K562 (cell line): Measurements from ENCODE around the gene TAF8. TPM values are rescaled to one million over a fixed set of nuclear protein-coding genes. Genes with fewer than 3 reads are reported as not detected.
A peak's percentile ranks its signal among the peaks of the same experiment; 100 is the strongest.

ENCODE experiments used
- ATF2 ChIP-seq: sonication (generic); formaldehyde crosslinking; IDR thresholded peaks from 2 replicates; pipeline ENCODE4 v1.8.1; 2022; ENCODE audit warnings: missing genetic modification reagents
- BCL6 ChIP-seq: fragments of 250-450 bp; sonication (Bioruptor Pico); IDR thresholded peaks from 2 replicates; pipeline ENCODE4 v1.4.0; 2020
- DDX20 ChIP-seq: fragments of 450-650 bp; IDR thresholded peaks from 2 replicates; pipeline ENCODE4 v1.6.1; 2016; ENCODE audit warnings: missing genetic modification characterization, low read depth, mild to moderate bottlenecking, missing compliant biosample characterization, moderate library complexity
- DIDO1 ChIP-seq: fragments of 450-650 bp; IDR thresholded peaks from 2 replicates; pipeline ENCODE4 v1.6.1; 2016; ENCODE audit warnings: low read depth, missing biosample characterization, missing genetic modification characterization
- HMG20A ChIP-seq: fragments of 450-650 bp; formaldehyde crosslinking; conservative IDR thresholded peaks from 2 replicates; pipeline ENCODE4 v1.4.0; 2020; ENCODE audit warnings: mild to moderate bottlenecking, mixed read lengths
- KDM4B ChIP-seq, 2 experiments: fragments of 450-650 bp in 1 of 2; sonication (generic) in 1 of 2; IDR thresholded peaks; 2 replicates each; pipeline ENCODE4 v1.6.1; 2016 to 2017; ENCODE audit warnings: borderline replicate concordance in 2 of 2, antibody characterized with exemption in 1 of 2, low read depth in 1 of 2, mild to moderate bottlenecking in 1 of 2
- KLF1 ChIP-seq: fragments of 450-650 bp; IDR thresholded peaks from 2 replicates; pipeline ENCODE4 v1.6.1; 2016; ENCODE audit warnings: missing genetic modification characterization, missing compliant biosample characterization
- LARP7 ChIP-seq: fragments of 450-650 bp; IDR thresholded peaks from 2 replicates; pipeline ENCODE4 v1.6.1; 2016
- MCM7 ChIP-seq, 2 experiments: fragments of 450-650 bp; IDR thresholded peaks; 2 replicates each; pipeline ENCODE4 v1.6.1; 2016 to 2018
- MECOM ChIP-seq: fragments of 250-450 bp; sonication (Bioruptor Pico); IDR thresholded peaks from 2 replicates; pipeline ENCODE4 v1.8.0; 2022; ENCODE audit warnings: inconsistent platforms
- RAD21 ChIP-seq, 2 experiments: fragments of 250-450 bp in 1 of 2; fragments of 450-650 bp in 1 of 2; sonication (Bioruptor Pico) in 1 of 2; formaldehyde crosslinking in 1 of 2; IDR thresholded peaks in 1 of 2; conservative IDR thresholded peaks in 1 of 2; 2 replicates each; pipeline versions ENCODE4 v1.4.0 to v1.8.0; 2020 to 2022; ENCODE audit warnings: mild to moderate bottlenecking in 2 of 2, moderate library complexity in 1 of 2
- RFX7 ChIP-seq: fragments of 250-450 bp; sonication (Bioruptor Pico); IDR thresholded peaks from 2 replicates; pipeline ENCODE4 v1.5.1; 2021; ENCODE audit warnings: mild to moderate bottlenecking
- SIN3A ChIP-seq, 2 experiments: fragments of 150-350 bp in 1 of 2; IDR thresholded peaks; 2 replicates each; pipeline ENCODE4 v1.6.1; 2011 to 2016; ENCODE audit warnings: borderline replicate concordance in 2 of 2, low read depth in 2 of 2, low read length in 2 of 2, mild to moderate bottlenecking in 2 of 2, moderate library complexity in 2 of 2; ENCODE audit not compliant: control insufficient read depth in 1 of 2
- SREBF2 ChIP-seq: sonication (generic); formaldehyde crosslinking; IDR thresholded peaks from 2 replicates; pipeline ENCODE4 v1.4.0; 2020; ENCODE audit warnings: mild to moderate bottlenecking, missing genetic modification reagents
- TCF3 ChIP-seq: sonication (generic); formaldehyde crosslinking; IDR thresholded peaks from 2 replicates; pipeline ENCODE4 v1.4.0; 2020; ENCODE audit warnings: mild to moderate bottlenecking, missing genetic modification reagents
- THRB ChIP-seq: fragments of 450-650 bp; formaldehyde crosslinking; conservative IDR thresholded peaks from 2 replicates; pipeline ENCODE4 v1.4.0; 2022; ENCODE audit warnings: mild to moderate bottlenecking, missing genetic modification characterization
- XRCC4 ChIP-seq: IDR thresholded peaks from one replicate; pipeline ENCODE4 v1.6.1; 2011; ENCODE audit not compliant: insufficient read depth, insufficient read length; ENCODE audit errors: extremely low read depth
- ZFP30 ChIP-seq: fragments of 250-450 bp; sonication (Bioruptor Pico); IDR thresholded peaks from 2 replicates; pipeline ENCODE4 v1.8.0; 2022; ENCODE audit warnings: moderate library complexity, mild to moderate bottlenecking, inconsistent platforms, borderline replicate concordance
- ZNF124 ChIP-seq: sonication (generic); formaldehyde crosslinking; IDR thresholded peaks from 2 replicates; pipeline ENCODE4 v1.8.1; 2022; ENCODE audit warnings: missing genetic modification reagents
- ZNF644 ChIP-seq: fragments of 200-800 bp; sonication (Bioruptor generic); IDR thresholded peaks from 2 replicates; pipeline ENCODE4 v1.6.1; 2016; ENCODE audit warnings: low read depth, missing genetic modification characterization, missing compliant biosample characterization
- polyA plus RNA-seq, 8 experiments: library from polyadenylated mRNA; depleted of rRNA in 4 of 8; stranded (reverse) in 5 of 8; unstranded in 3 of 8; fragments of >200 nt; fragmentation: Nextera tagmentation in 2 of 8; fragmentation: Illumina TruSeq in 1 of 8; extraction: Ambion mirVana in 2 of 8; extraction: Trizol in 1 of 8; gene quantifications; 2 replicates each; pipeline versions ENCODE4 v1.2.1 to v1.2.3, GENCODE V29; 2011 to 2014; ENCODE audit warnings: inconsistent platforms in 1 of 8, missing spikeins in 1 of 8
- total RNA-seq, 7 experiments: library from RNA; depleted of rRNA in 6 of 7; stranded (reverse); fragments of >200 nt in 6 of 7; fragmentation: Illumina TruSeq in 2 of 7; extraction: Trizol in 2 of 7; gene quantifications; 2 replicates each; pipeline versions ENCODE4 v1.2.1 to v1.2.3, GENCODE V29; 2011 to 2021; ENCODE audit warnings: low replicate concordance in 1 of 7
- TF ChIP-seq, protein P1 (sequence below): fragments of 450-650 bp; IDR thresholded peaks from 2 replicates; pipeline ENCODE4 v1.6.1; 2016; ENCODE audit warnings: low read depth, mild to moderate bottlenecking, moderate library complexity
- TF ChIP-seq, protein P2 (sequence below): fragments of 450-650 bp; IDR thresholded peaks from 2 replicates; pipeline ENCODE4 v1.7.0; 2016; ENCODE audit warnings: borderline replicate concordance

Gene TAF8
- total and polyA plus RNA-seq, 9 of the 15 experiments (the other 6 are each of a cell fraction or from before 2014, with no cell fraction given) = 29.4 to 84.0 (median 52.6) TPM

- TF ChIP-seq SIN3A (IDR thresholded peaks at IDR 0.05; ENCODE audit: borderline replicate concordance in 2 of 2, control insufficient read depth in 1 of 2, low read depth in 2 of 2, low read length in 2 of 2) = peak; percentile 96 to 97
- TF ChIP-seq ZFP30 = no peak
- no peak for TF ChIP-seq XRCC4
- TF ChIP-seq ATF2 (CRISPR knock-in tag) = no peak
- no peak for TF ChIP-seq SREBF2 (CRISPR knock-in tag)
- no peak for TF ChIP-seq ZNF124 (CRISPR knock-in tag)
- peak; percentile 69; the same call in 1 of the 2 replicates for TF ChIP-seq DIDO1
- no peak for TF ChIP-seq DDX20 (tag)
- TF ChIP-seq HMG20A (CRISPR knock-in tag) = no peak
- 0 out of 2 replicates have a peak, but pooled peaks have one; percentile 36 for TF ChIP-seq KLF1 (tag)
- TF ChIP-seq, protein P1, sequence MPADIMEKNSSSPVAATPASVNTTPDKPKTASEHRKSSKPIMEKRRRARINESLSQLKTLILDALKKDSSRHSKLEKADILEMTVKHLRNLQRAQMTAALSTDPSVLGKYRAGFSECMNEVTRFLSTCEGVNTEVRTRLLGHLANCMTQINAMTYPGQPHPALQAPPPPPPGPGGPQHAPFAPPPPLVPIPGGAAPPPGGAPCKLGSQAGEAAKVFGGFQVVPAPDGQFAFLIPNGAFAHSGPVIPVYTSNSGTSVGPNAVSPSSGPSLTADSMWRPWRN = no peak; the same call in 1 of the 2 replicates
- TF ChIP-seq MCM7 (IDR thresholded peaks at IDR 0.05) = no peak
- peak; percentile 29; the same call in 1 of the 2 replicates for TF ChIP-seq TCF3 (CRISPR knock-in tag)
- no peak for TF ChIP-seq LARP7
- 0 out of 2 replicates have a peak, but pooled peaks have one; percentile 17 for TF ChIP-seq MECOM (CRISPR knock-in tag)
- TF ChIP-seq RFX7 (CRISPR knock-in tag) = no peak
- TF ChIP-seq BCL6 = no peak
- 0 out of 4 replicates have a peak, but pooled peaks of 1 of the 2 experiments have one; percentile 43 for TF ChIP-seq KDM4B (IDR thresholded peaks at IDR 0.05; ENCODE audit: borderline replicate concordance in 2 of 2, low read depth in 1 of 2)
- no peak for TF ChIP-seq ZNF644
- TF ChIP-seq, protein P2, sequence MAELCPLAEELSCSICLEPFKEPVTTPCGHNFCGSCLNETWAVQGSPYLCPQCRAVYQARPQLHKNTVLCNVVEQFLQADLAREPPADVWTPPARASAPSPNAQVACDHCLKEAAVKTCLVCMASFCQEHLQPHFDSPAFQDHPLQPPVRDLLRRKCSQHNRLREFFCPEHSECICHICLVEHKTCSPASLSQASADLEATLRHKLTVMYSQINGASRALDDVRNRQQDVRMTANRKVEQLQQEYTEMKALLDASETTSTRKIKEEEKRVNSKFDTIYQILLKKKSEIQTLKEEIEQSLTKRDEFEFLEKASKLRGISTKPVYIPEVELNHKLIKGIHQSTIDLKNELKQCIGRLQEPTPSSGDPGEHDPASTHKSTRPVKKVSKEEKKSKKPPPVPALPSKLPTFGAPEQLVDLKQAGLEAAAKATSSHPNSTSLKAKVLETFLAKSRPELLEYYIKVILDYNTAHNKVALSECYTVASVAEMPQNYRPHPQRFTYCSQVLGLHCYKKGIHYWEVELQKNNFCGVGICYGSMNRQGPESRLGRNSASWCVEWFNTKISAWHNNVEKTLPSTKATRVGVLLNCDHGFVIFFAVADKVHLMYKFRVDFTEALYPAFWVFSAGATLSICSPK = no peak
- no peak for TF ChIP-seq THRB (CRISPR knock-in tag)
- TF ChIP-seq RAD21 (CRISPR knock-in tag; conservative IDR thresholded peaks at IDR 0.05 in 1 of 2, IDR thresholded peaks at IDR 0.05 in 1 of 2) = no peak
Observed at GRCh38 chr6:42050297-42051267, at the start of gene TAF8 (continued).
